Measurements from ENCODE around the gene TUBB.

- TF ChIP-seq CTCF (conservative IDR thresholded peaks at IDR 0.05 in 1 of 2, IDR thresholded peaks at IDR 0.05 in 1 of 2; ENCODE audit: extremely low read depth in 1 of 2, insufficient read depth in 1 of 2, low read depth in 1 of 2, low read length in 2 of 2): no peak
- TF ChIP-seq EZH2 (IDR thresholded peaks at IDR 0.05; ENCODE audit: borderline replicate concordance, low read length): no peak
These were observed 796 bp upstream of the TUBB start for GRCh38 chr6:30719356-30719755.

Data from mammary epithelial cell (primary cell).